ENCODE results near the gene ZNF426.

The ZNF426 gene

DNA sequence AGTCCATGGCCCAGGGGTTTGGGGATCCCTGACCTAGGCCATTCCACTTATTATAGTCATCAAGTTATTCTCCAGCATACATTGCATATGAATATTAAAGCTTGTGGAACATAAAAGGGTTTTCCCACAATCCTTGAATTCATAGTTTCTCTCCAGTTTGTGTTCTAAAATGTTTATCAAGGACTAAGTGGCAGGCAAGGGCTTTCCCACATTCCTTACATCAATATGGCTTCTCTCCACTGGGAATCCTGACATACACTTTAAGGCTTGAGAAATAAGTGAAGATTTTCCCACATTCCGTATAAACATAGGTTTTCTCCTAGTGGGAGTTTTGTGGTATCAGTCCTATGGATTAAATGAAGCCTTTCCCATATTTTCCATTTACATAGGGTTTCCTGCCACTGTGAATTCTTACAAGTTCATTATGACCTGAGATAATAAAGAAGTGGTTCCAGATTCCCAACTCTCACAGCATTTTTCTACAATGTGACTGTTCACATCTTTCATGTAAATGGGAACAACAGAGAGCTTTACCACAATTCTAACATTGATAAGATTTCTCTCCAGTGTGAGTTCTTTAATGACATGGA, 14.5 kb downstream of the ZNF426 start:
- Histone ChIP-seq H2AFZ (ENCODE audit: low read length) (no peak overlapping the region), H3K4me3 (ENCODE audit: low read length, poor library complexity, severe bottlenecking) (no peak overlapping the region), H4K20me1 (ENCODE audit: insufficient read depth, low read length, poor library complexity, severe bottlenecking) (no peaks in the 10 kb centered on the region), H3K4me1 (ENCODE audit: insufficient read depth, low read length, poor library complexity, severe bottlenecking) (no peaks in the 10 kb centered on the region), H3F3A (ENCODE audit: low read depth) (no peaks in the 10 kb centered on the region), H3K9me3 (ENCODE audit: insufficient read depth, low read depth, low read length) (peaks cover 35% of the 10 kb centered on the region; the same call in 1 of the 2 replicates), H3K79me2 (ENCODE audit: insufficient read depth, low read length) (no peaks in the 10 kb centered on the region), H3K9me2 (replicated peaks; ENCODE audit: low read depth, low read length) (no peaks in the 10 kb centered on the region), H3K27me3 (ENCODE audit: insufficient read depth, low read length, poor library complexity, severe bottlenecking) (no peaks in the 10 kb centered on the region), H3K9ac (ENCODE audit: low read depth, low read length, poor library complexity, severe bottlenecking) (no peak overlapping the region), H3K4me2 (ENCODE audit: low read depth, low read length, poor library complexity, severe bottlenecking) (no peak overlapping the region), H3K36me3 (ENCODE audit: insufficient read depth, low read length) (peaks cover 9% of the 10 kb centered on the region; the same call in 1 of the 2 replicates)
- TF ChIP-seq, protein P1, sequence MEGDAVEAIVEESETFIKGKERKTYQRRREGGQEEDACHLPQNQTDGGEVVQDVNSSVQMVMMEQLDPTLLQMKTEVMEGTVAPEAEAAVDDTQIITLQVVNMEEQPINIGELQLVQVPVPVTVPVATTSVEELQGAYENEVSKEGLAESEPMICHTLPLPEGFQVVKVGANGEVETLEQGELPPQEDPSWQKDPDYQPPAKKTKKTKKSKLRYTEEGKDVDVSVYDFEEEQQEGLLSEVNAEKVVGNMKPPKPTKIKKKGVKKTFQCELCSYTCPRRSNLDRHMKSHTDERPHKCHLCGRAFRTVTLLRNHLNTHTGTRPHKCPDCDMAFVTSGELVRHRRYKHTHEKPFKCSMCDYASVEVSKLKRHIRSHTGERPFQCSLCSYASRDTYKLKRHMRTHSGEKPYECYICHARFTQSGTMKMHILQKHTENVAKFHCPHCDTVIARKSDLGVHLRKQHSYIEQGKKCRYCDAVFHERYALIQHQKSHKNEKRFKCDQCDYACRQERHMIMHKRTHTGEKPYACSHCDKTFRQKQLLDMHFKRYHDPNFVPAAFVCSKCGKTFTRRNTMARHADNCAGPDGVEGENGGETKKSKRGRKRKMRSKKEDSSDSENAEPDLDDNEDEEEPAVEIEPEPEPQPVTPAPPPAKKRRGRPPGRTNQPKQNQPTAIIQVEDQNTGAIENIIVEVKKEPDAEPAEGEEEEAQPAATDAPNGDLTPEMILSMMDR (conservative IDR thresholded peaks at IDR 0.05; ENCODE audit: low read length): no peak

DNA sequence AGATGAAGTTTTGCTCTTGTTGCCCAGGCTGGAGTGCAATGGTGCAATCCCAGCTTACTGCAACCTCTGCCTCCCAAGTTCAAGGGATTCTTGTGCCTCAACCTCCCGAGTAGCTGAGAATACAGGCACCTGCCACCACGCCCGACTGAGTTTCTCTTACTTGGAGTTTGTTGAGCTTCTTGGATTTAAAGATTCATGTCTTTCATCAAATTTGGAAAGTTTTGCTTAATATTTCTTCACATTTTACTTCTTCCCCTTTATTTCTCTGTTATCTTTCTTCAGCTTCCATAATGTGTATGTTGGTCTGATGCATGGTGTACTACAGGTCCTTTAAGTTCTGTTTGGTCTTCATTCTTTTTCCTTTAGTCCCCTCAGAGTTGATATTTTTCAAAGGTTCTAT, 31.2 kb downstream of the ZNF426 start:
- Histone ChIP-seq H2AFZ (ENCODE audit: low read length) (no peak overlapping the region), H3K9ac (ENCODE audit: low read depth, low read length, poor library complexity, severe bottlenecking) (no peak overlapping the region), H3F3A (ENCODE audit: low read depth) (no peaks in the 10 kb centered on the region), H3K9me3 (ENCODE audit: insufficient read depth, low read depth, low read length) (peaks cover 10% of the 10 kb centered on the region; the same call in 1 of the 2 replicates), H3K4me3 (ENCODE audit: low read length, poor library complexity, severe bottlenecking) (no peak overlapping the region), H3K27me3 (ENCODE audit: insufficient read depth, low read length, poor library complexity, severe bottlenecking) (no peaks in the 10 kb centered on the region), H4K20me1 (ENCODE audit: insufficient read depth, low read length, poor library complexity, severe bottlenecking) (no peaks in the 10 kb centered on the region), H3K36me3 (ENCODE audit: insufficient read depth, low read length) (no peaks in the 10 kb centered on the region), H3K9me2 (replicated peaks; ENCODE audit: low read depth, low read length) (no peaks in the 10 kb centered on the region), H3K79me2 (ENCODE audit: insufficient read depth, low read length) (no peaks in the 10 kb centered on the region), H3K4me2 (ENCODE audit: low read depth, low read length, poor library complexity, severe bottlenecking) (no peak overlapping the region), H3K4me1 (ENCODE audit: insufficient read depth, low read length, poor library complexity, severe bottlenecking) (no peaks in the 10 kb centered on the region)
- TF ChIP-seq, protein P1 (conservative IDR thresholded peaks at IDR 0.05; ENCODE audit: low read length): no peak
- no peak for TF ChIP-seq EZH2phosphoT487 (IDR thresholded peaks at IDR 0.05; ENCODE audit: borderline replicate concordance)

DNA sequence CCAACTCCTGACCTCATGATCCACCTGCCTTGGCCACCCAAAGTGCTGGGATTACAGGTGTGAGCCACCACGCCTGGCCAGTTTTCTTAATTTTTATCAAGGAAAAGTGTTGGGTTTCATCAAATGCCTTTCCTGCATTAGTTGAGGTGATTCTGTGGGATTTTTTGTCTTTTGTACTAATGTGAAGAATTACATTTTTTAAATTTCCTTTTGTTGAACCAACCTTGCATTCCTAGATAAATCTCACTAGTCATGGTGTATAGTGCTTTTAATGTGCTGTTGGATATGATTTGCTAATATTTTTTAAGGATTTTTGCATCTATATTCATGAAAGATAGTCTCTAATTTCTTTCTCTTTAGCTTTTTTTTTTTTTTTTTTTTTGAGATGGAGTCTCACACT, 37.6 kb downstream of the ZNF426 start:
- H2AFZ ChIP-seq (ENCODE audit: low read length): no peak overlapping the region
- TF ChIP-seq, protein P1 (conservative IDR thresholded peaks at IDR 0.05; ENCODE audit: low read length): no peak
- H3K9me2 ChIP-seq (replicated peaks; ENCODE audit: low read depth, low read length): no peaks in the 10 kb centered on the region
- no peaks in the 10 kb centered on the region for H3K79me2 ChIP-seq (ENCODE audit: insufficient read depth, low read length)
- no peak overlapping the region for H3K4me2 ChIP-seq (ENCODE audit: low read depth, low read length, poor library complexity, severe bottlenecking)
- no peaks in the 10 kb centered on the region; the same call in 1 of the 2 replicates for H3K9me3 ChIP-seq (ENCODE audit: insufficient read depth, low read depth, low read length)
- H3K36me3 ChIP-seq (ENCODE audit: insufficient read depth, low read length): no peaks in the 10 kb centered on the region
- H3K4me1 ChIP-seq (ENCODE audit: insufficient read depth, low read length, poor library complexity, severe bottlenecking): no peaks in the 10 kb centered on the region
- H4K20me1 ChIP-seq (ENCODE audit: insufficient read depth, low read length, poor library complexity, severe bottlenecking): no peaks in the 10 kb centered on the region
- H3K27me3 ChIP-seq (ENCODE audit: insufficient read depth, low read length, poor library complexity, severe bottlenecking): no peaks in the 10 kb centered on the region
- no peak overlapping the region for H3K9ac ChIP-seq (ENCODE audit: low read depth, low read length, poor library complexity, severe bottlenecking)
- no peak overlapping the region for H3K4me3 ChIP-seq (ENCODE audit: low read length, poor library complexity, severe bottlenecking)
- H3F3A ChIP-seq (ENCODE audit: low read depth): no peaks in the 10 kb centered on the region

Measured in Loucy (cell line).